Measurements from ENCODE around the gene THSD7B. TPM values are rescaled to one million over a fixed set of nuclear protein-coding genes. Genes with fewer than 3 reads are reported as not detected.

THSD7B gene
- total and polyA plus RNA-seq, 2 donors from 2014 or later: 0.34 to 0.85 TPM

- DNase-seq (no peak), FAIRE-seq (no peak)
- intact Hi-C loops (cut with DNase I): no loop called here
- H3K4me3 ChIP-seq (ENCODE audit: low read length in 3 of 3): no peak overlapping the region
- no peaks in the 10 kb centered on the region for H3K27me3 ChIP-seq (ENCODE audit: control insufficient read depth, insufficient read depth, low read length)
- H3K4me1 ChIP-seq (ENCODE audit: control insufficient read depth in 2 of 3, insufficient read depth in 2 of 3, low read depth in 1 of 3, low read length in 3 of 3): no peaks in the 10 kb centered on the region
- H3K9me3 ChIP-seq (ENCODE audit: control insufficient read depth in 2 of 3, insufficient read depth in 1 of 3, low read length in 3 of 3): no peaks in the 10 kb centered on the region
- H3K9ac ChIP-seq (ENCODE audit: low read length in 3 of 3): no peak overlapping the region
- no peak overlapping the region for H3K27ac ChIP-seq (ENCODE audit: low read depth in 2 of 2, low read length in 2 of 2)
- H3K36me3 ChIP-seq (ENCODE audit: control insufficient read depth in 2 of 3, insufficient read depth in 3 of 3, low read length in 3 of 3): no peaks in the 10 kb centered on the region
- no peak for TF ChIP-seq CTCF (IDR thresholded peaks at IDR 0.05; ENCODE audit: borderline replicate concordance, extremely low read depth, insufficient read depth)
Measured at GRCh38 chr2:137339051-137339450, 573.7 kb downstream of the THSD7B start.

DNA sequence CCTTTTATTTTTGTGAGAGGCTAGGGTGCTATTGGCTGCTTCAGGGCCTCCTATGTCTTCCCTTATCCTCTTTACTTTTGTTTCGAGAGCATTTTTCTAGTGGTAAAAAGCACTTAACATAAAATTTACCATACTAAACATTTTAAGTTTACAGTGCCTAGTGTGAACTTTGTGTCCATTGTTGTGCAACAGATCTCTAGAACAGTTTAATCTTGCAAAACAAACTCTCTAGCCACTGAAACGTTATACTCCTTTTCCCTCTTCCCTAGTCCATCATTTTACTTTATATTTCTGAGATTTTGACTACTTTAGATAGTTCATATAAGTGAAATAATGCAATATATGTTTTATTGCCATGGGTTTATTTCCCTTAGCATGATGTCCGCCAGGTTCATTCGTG lies 580.6 kb downstream of the THSD7B start:
- DNase-seq: no peak
- no peak for TF ChIP-seq CTCF (IDR thresholded peaks at IDR 0.05; ENCODE audit: borderline replicate concordance, extremely low read depth, insufficient read depth)
- Histone ChIP-seq H3K27ac (ENCODE audit: low read depth in 2 of 2, low read length in 2 of 2) (no peak overlapping the region), H3K27me3 (ENCODE audit: control insufficient read depth, insufficient read depth, low read length) (no peaks in the 10 kb centered on the region), H3K4me1 (ENCODE audit: control insufficient read depth in 2 of 3, insufficient read depth in 2 of 3, low read depth in 1 of 3, low read length in 3 of 3) (no peaks in the 10 kb centered on the region), H3K9ac (ENCODE audit: low read length in 3 of 3) (no peak overlapping the region), H3K36me3 (ENCODE audit: control insufficient read depth in 2 of 3, insufficient read depth in 3 of 3, low read length in 3 of 3) (no peaks in the 10 kb centered on the region), H3K9me3 (ENCODE audit: control insufficient read depth in 2 of 3, insufficient read depth in 1 of 3, low read length in 3 of 3) (no peaks in the 10 kb centered on the region), H3K4me3 (ENCODE audit: low read length in 3 of 3) (no peak overlapping the region)
- no peak for FAIRE-seq
- intact Hi-C loops (cut with DNase I): no loop called here

- H3K36me3 ChIP-seq (ENCODE audit: control insufficient read depth in 2 of 3, insufficient read depth in 3 of 3, low read length in 3 of 3): no peaks in the 10 kb centered on the region
- H3K9me3 ChIP-seq (ENCODE audit: control insufficient read depth in 2 of 3, insufficient read depth in 1 of 3, low read length in 3 of 3): no peaks in the 10 kb centered on the region
- no peaks in the 10 kb centered on the region for H3K27me3 ChIP-seq (ENCODE audit: control insufficient read depth, insufficient read depth, low read length)
- no peak overlapping the region for H3K9ac ChIP-seq (ENCODE audit: low read length in 3 of 3)
- H3K27ac ChIP-seq (ENCODE audit: low read depth in 2 of 2, low read length in 2 of 2): no peak overlapping the region
- no peaks in the 10 kb centered on the region for H3K4me1 ChIP-seq (ENCODE audit: control insufficient read depth in 2 of 3, insufficient read depth in 2 of 3, low read depth in 1 of 3, low read length in 3 of 3)
- H3K4me3 ChIP-seq (ENCODE audit: low read length in 3 of 3): no peak overlapping the region
- intact Hi-C loops (cut with DNase I): no loop called here
- TF ChIP-seq CTCF (IDR thresholded peaks at IDR 0.05; ENCODE audit: borderline replicate concordance, extremely low read depth, insufficient read depth): no peak
- no peak for FAIRE-seq
- DNase-seq: no peak
Measured at GRCh38 chr2:137348301-137348700, 583.0 kb downstream of the THSD7B start.

- intact Hi-C loops (cut with DNase I): no loop called here
- DNase-seq (no peak), FAIRE-seq (no peak)
- Histone ChIP-seq H3K9ac (ENCODE audit: low read length in 3 of 3) (no peak overlapping the region), H3K27ac (ENCODE audit: low read depth in 2 of 2, low read length in 2 of 2) (no peak overlapping the region), H3K9me3 (ENCODE audit: control insufficient read depth in 2 of 3, insufficient read depth in 1 of 3, low read length in 3 of 3) (no peaks in the 10 kb centered on the region), H3K27me3 (ENCODE audit: control insufficient read depth, insufficient read depth, low read length) (no peaks in the 10 kb centered on the region), H3K36me3 (ENCODE audit: control insufficient read depth in 2 of 3, insufficient read depth in 3 of 3, low read length in 3 of 3) (no peaks in the 10 kb centered on the region), H3K4me3 (ENCODE audit: low read length in 3 of 3) (no peak overlapping the region), H3K4me1 (ENCODE audit: control insufficient read depth in 2 of 3, insufficient read depth in 2 of 3, low read depth in 1 of 3, low read length in 3 of 3) (no peaks in the 10 kb centered on the region)
- no peak for TF ChIP-seq CTCF (IDR thresholded peaks at IDR 0.05; ENCODE audit: borderline replicate concordance, extremely low read depth, insufficient read depth)
Measured at GRCh38 chr2:137357634-137358033, 592.3 kb downstream of the THSD7B start.
